Kidney capillary endothelial cell (primary cell): ENCODE data around the gene OMP.
"Not testable (repeated sequence)": the region's sequence is repeated elsewhere in the genome, so short reads cannot be mapped to it uniquely, and the experiment has no call there.

ENCODE experiments used
- DNase-seq: peaks from one replicate; pipeline ENCODE4 v3.0.0-alpha.2; 2018; ENCODE audit warnings: low spot score

Gene OMP, protein sequence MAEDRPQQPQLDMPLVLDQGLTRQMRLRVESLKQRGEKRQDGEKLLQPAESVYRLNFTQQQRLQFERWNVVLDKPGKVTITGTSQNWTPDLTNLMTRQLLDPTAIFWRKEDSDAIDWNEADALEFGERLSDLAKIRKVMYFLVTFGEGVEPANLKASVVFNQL

DNA sequence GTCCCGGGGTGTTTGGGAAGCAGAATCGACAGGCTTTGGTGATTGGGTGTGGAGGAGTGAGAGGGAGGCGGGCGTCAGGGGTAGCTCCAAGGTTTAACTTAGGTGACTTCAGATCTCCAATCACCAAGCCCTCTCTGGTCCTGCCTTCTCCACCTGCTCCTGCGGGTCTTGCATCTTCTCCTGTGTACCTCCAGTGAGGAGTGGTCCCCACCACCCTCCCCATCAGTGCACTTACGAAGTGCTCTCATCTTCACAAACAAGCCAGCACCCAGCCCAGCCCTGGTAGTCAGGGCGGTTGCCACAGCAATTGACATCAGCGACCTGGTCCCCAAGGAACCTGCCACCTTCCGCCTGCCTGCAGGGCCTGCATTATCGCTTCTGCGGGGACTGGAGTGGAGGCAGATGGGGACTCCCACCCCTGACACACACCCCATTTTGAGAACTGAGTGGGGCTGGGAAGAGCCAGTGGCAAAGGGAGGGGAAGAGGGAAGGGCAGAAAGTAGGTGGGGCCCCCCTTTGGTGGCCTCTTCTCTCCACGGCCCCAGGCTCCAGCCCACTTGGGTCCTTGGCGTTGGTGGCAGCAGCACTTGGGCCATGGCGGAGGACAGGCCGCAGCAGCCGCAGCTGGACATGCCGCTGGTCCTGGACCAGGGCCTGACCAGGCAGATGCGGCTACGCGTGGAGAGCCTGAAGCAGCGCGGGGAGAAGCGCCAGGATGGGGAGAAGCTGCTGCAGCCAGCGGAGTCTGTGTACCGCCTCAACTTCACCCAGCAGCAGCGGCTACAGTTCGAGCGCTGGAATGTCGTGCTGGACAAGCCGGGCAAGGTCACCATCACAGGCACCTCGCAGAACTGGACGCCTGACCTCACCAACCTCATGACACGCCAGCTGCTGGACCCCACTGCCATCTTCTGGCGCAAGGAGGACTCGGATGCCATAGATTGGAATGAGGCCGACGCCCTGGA is at the start of gene OMP:
TSS of gene OMP (plus strand) at position 595 of the 965 bp plus-strand sequence. CDS start at position 595, 0 bp downstream.
- no peak for DNase-seq

DNA sequence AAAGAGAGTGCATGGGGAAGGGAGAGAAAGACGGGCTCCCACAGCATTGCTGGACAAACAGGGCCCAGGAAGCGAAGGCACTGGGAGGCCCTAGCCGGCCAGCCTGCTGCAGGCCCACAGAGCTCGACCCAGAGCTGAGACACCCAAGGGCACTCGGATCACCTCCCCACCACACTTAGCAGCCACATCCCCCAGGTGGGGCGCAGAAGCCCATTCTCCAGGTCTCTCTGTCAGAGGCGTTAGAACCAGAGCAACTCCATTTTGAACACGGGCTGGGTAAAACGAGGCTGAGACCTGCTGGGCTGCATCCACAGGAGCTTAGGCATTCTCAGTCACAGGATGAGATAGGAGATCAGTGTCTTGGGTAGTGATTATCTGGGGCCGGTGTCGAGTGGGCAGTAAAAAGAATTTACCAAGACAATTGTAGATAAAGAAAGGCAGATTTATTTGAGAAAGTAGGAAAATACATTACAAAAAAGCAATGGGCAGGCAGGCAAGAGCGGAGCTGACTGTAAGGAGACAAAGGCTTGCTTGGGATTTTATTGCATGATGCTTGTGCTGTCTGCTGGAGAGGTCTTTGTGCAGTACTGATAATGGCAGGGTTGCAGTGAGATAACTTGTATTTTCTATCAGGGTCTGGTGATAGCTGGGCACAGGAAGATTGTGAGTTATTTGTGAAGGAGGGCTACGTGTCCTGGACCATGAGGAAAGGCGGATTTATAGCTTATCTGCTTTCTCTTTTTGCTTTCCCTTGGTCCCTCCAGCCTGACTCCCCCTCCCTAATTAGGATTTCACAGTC is 49.2 kb upstream of the OMP start:
- DNase-seq, result no peak

GRCh38 chr11:77054084-77054483 is 48.6 kb upstream of the OMP start:
- no peak for DNase-seq

DNA sequence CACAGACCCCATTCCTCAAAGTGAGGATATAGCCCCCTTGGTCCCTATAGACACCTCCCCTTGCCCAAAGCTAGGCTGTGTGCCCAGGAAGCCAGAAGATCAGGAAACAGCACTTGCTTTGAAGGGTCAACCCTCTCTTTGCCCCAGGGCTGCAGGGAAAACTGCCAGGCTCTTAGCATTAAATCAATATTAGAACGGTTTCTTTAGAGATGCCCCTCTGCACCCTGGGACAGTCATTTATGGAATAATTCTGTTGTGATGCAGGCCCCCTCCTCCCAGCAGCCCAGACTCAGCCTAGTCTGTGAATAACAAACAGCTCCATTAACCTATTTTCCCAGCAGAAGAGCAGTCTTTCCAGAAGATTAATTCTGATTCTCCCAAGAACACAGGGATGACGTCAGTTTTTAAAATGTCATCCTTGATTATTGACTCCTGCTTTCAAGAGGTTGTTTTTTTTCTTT is 47.5 kb upstream of the OMP start:
- no peak for DNase-seq

DNA sequence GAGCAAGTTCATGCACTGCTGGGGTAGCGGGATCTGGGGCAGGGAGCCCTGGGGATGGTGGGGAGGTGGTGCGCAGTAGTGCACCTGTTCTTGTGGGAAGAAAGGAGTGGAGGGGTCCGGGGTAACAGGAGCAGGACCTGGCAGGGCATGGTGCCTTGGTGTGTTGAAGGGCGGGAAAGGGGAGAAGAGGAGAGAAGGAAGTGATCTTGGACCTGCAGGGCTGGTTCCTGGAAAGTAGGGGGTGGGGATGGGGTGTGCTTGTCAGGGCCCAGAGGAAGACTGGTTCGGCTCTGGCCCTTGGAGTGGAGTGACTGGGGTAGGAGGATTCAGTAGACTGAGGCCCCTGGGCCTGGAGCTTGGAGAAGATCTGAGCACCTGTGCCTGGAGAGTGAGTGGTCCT is 46.7 kb upstream of the OMP start:
- DNase-seq, result no peak

DNA sequence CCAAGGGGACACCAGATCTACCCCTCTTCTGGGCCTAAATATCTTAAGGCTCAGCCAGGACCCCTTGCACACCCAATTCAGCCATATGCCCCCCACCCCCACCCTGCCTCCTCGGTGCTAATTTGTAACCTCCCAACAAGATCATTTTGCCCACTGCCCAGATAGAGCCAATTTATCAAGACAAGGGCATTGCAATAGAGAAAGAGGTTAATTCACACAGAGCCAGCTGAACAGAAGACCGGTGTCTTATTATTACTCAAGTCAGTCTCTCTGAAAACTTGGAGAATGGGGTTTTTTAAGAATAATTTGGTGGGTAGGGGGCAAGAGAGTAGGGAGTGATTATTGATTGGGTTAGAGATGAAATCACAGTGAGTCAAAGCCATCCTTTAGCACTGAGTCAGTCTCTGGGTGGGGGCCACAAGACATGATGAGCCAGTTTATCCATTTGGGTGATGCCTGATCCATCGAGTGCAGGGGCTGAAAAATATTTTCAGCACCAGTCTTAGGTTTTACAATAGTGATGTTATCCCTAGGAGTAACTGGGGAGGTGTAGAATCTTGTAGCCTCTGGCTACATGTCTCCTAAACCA is 45.7 kb upstream of the OMP start:
- DNase-seq, result no peak

DNA sequence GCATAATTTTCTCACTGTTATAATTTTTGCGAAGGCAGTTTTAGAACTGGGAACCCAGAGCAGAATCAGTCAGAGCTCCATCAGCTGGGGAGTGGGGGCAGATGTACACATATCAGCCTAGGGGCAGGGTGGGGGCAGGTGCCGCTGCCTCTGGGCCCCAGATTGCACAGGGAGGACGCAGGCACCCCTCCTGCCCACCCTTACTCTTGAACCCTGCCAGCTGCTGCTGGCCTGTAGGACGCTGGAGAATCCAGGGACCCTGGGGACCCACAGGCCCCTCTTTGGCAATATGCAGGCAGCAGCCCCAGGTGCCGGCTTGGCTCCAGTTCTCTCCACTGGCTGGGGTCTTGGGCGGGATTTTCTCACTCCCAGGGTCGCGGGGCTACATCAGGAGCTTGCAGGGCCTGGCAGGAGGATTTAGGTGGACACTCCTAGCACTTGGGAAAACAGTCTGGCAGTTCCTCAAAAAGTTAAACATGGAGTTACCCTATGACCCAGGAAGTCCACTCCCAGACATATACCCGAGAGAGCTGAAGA is 44.6 kb upstream of the OMP start:
- no peak for DNase-seq

DNA sequence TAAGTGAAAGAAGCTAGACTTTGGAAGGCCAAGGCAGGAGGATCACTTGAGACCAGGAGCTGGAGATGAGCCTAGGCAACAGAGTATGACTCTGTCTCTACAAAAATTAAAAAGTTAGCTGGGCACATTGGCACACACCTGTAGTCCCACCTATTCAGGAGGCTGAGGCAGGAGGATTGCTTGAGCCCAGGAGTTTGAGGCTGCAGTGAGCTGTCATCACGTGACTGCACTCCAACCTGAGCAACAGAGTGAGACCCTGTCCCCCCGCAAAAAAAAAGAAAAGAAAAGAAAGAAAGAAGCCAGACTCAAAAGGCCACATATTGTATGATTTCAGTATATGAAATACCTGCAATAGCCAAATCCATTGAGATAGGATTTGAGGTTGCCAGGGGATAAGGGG is 43.7 kb upstream of the OMP start:
- DNase-seq, result no peak

DNA sequence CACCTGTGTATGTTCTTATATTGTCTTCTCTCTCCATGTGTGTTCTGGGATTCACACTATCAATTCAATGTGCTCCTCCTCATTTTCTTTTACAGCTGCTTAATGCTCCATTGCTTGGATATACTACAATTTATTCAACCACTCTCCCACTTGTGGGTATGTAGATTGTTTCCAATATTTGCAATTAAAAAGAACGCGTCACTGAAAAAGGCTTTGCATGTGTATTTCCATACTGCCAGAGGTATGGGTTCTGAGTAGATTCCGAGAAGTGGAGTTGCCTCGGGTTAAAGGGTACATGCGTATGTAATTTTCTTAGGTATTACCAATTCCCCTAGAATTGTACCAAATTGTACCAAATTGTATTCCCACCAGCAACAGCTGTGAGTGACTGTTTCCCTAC is 42.8 kb upstream of the OMP start:
- no peak for DNase-seq

GRCh38 chr11:77060234-77060633 is 42.4 kb upstream of the OMP start:
- no peak for DNase-seq

GRCh38 chr11:77061258-77061657 is 41.4 kb upstream of the OMP start:
- not testable (repeated sequence) for DNase-seq

GRCh38 chr11:77062924-77063323 is 39.7 kb upstream of the OMP start:
- no peak for DNase-seq

- DNase-seq, result no peak
Observed at GRCh38 chr11:77063407-77063806, 39.2 kb upstream of the OMP start.

GRCh38 chr11:77063861-77064260 is 38.8 kb upstream of the OMP start:
- DNase-seq, result no peak

DNA sequence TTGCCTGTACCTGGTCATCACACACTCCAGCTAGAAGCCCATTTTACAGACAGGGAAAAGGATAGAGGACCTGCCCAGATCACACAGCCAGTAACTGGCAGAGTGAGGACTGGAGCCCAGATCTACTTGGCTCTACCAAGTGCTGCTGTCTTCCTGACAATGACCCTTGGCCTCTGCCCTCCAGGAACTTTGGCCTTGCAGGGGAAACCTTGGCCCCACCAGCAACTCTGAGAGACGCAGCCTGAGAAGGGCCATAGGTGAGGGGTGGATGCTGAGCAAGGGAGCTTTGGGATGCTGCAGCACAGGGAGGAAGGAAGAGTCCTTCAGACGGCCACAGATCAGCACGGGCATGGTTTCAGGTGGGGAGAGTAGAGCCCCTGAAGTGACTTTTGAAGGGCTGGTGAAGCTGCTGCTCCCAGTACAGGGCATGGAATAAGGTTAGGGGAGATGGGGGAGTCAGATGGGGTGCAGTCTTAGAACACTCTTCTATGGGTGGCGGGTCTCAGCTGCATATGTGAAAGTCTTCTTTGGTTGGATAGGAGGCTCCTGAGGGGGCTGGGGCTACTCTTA is 37.9 kb upstream of the OMP start:
- no peak for DNase-seq

GRCh38 chr11:77065878-77066228 is 36.8 kb upstream of the OMP start:
- no peak for DNase-seq

GRCh38 chr11:77066229-77067042 is 36.2 kb upstream of the OMP start, which contains the start of gene CAPN5:
Gene CAPN5, plus strand, starts transcription at chr11:77066971. Its CDS starts 17,916 bp downstream, at chr11:77084887.
- peak; percentile 84 for DNase-seq

GRCh38 chr11:77067861-77068443 is 34.7 kb upstream of the OMP start:
- DNase-seq, result no peak

GRCh38 chr11:77068457-77069335 is 33.9 kb upstream of the OMP start:
- DNase-seq, result no peak
